Measurements from ENCODE around the gene KIAA2012.
A peak's percentile ranks its signal among the peaks of the same experiment; 100 is the strongest.
"Not testable (repeated sequence)": the region's sequence is repeated elsewhere in the genome, so short reads cannot be mapped to it uniquely, and the experiment has no call there.

Gene KIAA2012

DNA sequence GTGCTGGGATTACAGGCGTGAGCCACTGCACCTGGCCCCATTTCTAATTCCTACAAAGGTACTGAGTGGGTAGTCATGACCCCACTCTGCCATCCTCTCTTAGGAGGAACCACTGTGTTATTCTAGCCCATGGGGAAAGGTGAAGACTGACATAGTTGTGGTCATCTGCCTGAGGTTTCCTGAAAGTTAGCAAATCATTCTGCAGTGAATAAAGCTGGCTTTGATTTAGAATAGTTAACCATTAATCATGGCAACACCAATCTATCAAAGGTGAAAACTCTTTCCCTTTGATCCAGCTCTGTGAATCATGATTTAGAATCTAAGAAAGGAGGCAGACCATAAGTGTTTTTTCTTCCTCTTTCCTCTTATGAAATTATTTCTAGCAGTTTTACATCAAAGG is 114.5 kb downstream of the KIAA2012 start:
- DNase-seq: no peak

DNA sequence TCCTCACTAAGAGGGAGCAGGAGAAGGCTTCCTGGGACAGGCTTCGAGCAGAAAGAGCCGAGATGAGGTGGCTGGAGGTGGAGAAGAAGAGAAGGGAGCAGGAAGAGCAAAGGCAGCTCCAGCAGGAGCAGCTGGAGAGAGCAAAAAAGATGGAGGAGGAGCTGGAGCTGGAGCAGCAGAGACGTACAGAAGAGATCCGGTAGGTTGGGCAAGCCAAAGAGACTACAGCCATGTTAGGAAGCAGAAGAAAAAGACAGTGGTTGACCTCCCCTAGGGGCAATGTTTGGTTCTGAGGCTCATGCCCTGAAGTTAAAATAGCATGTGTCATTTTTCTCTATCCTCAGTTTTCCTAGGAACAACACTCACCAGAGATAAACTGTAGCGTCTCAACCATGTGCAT is 120.2 kb downstream of the KIAA2012 start:
- no peak for DNase-seq

GRCh38 chr2:202193881-202194353 is 120.9 kb downstream of the KIAA2012 start:
- DNase-seq: no peak

GRCh38 chr2:202194418-202194817 is 121.4 kb downstream of the KIAA2012 start:
- DNase-seq: no peak

DNA sequence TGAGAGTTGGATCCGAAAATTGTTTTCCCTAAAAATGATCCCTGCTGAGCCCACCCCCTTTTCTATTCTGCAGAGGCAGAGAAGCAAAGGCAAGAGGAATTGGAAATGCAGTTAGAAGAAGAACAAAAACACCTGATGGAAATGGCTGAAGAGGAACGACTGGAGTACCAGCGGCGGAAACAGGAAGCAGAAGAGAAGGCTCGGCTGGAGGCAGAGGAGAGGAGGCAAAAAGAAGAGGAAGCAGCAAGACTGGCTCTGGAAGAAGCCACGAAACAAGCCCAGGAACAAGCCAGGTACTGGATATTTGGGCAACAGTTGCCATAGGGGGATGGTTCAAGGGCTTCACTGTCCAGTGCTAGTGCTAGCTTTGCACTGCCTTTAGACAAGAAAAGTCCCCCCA is 123.7 kb downstream of the KIAA2012 start:
- DNase-seq: no peak

GRCh38 chr2:202201220-202202160 is 128.4 kb downstream of the KIAA2012 start:
- no peak for DNase-seq

- DNase-seq: no peak
Measured at GRCh38 chr2:202203348-202203747, 130.3 kb downstream of the KIAA2012 start.

GRCh38 chr2:202204855-202205254 is 131.8 kb downstream of the KIAA2012 start:
- no peak for DNase-seq

GRCh38 chr2:202208526-202208925 is 135.5 kb downstream of the KIAA2012 start:
- DNase-seq: no peak

DNA sequence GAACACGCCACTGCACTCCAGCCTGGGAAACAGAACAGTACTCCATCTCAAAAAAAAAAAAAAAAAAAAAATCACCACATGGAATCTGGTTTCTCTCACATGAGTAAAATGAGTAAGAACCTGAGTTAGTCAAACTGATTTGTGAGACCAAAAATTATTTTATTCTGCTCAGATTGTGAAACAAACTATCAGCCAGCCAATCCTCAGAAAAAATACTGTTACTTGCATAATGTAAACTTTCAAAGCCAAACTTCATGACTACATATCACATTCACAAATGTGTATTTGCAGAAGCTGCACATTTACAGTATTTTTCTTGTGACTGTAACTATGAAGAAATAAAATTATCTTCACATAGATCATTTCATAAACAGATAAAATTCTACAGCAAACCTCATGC is 142.1 kb downstream of the KIAA2012 start:
- DNase-seq: no peak

DNA sequence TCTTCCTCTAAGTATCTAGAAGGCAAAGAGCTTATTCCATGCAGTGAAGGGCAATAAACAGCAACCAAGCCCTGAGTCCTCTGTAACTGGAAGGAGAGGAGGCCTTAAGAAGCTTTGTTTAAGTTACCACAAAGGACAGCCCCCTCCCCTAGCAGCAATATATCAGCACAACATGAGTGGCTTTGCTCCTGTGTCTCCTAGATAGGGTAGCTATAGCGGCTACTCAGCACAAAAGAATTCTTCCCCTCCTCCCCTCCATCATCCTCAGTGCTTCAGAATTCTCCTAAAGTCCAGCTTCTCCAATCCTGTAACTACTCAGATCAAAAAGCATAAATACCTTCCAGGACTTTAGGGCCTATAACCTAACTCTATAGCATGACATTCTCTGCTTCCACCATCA is 148.8 kb downstream of the KIAA2012 start:
- no peak for DNase-seq

DNA sequence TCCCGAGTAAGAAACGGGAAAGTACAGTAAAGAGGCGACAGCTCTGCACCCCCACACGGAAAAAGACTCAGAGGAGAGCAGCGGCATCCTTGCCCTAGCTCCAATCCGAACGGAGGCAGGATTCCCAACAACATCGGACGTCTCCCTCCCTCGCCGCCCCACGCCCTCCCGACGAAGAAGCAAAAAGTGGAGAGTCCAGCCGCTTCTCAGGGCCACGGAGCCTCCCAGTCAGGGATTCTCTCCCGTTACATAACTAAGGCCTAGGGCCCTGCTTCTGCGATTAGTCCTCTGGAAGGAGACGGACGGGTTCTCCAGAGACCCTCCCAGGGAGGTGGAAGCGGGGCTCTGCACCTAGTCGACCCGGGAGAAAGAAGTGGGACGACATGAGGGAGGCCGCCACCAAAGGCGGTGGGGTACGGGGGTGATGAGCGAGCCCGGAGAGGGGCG is 164.8 kb downstream of the KIAA2012 start:
- peak in 37 of 58 donors; percentile 5 to 78 (median 37) for DNase-seq

GRCh38 chr2:202238234-202239197 is 165.5 kb downstream of the KIAA2012 start, which contains the start of gene SUMO1:
SUMO1 (minus strand) TSS chr2:202238597; CDS start chr2:202238451, 146 bp downstream.
- peak; percentile 15 to 94 (median 86) for DNase-seq

GRCh38 chr2:202247710-202248109 is 174.7 kb downstream of the KIAA2012 start:
- DNase-seq: not testable (repeated sequence)

- DNase-seq: peak in 1 of 58 donors; percentile 10
Measured at GRCh38 chr2:202249521-202250253, 176.6 kb downstream of the KIAA2012 start.

- DNase-seq: no peak
Measured at GRCh38 chr2:202251494-202251893, 178.4 kb downstream of the KIAA2012 start.

All from anterior cingulate cortex (tissue), 58 donors.